Activated CD8-positive, alpha-beta T cell treated with anti-CD3 and anti-CD28 coated beads for 36 hours (primary cell): ENCODE results near the gene ZNF816. TPM values are rescaled to one million over a fixed set of nuclear protein-coding genes. Genes with fewer than 3 reads are reported as not detected.

Source experiments
- ATAC-seq: fragments of 200-7000 bp; cut with Tn5 transposase; one replicate; pipeline ENCODE4 v1.10.0; 2021; ENCODE audit warnings: mild to moderate bottlenecking, moderate library complexity
- CTCF ChIA-PET: fragments of 350-600 bp; sonication (Branson Sonifier 250); formaldehyde crosslinking; loops from one replicate; lab custom pipeline; 2021; ENCODE audit warnings: antibody characterized with exemption; lab: Charles Lee
- POLR2A ChIA-PET: fragments of 350-600 bp; sonication (Branson Sonifier 250); formaldehyde crosslinking; loops from one replicate; lab custom pipeline; 2021; ENCODE audit warnings: antibody characterized with exemption; lab: Charles Lee
- DNase-seq: peaks from one replicate; pipeline ENCODE4 v3.0.0-alpha.2; 2020
- H3K27ac Mint-ChIP-seq: one replicate; pipeline ENCODE4 v1.8.0; 2021; ENCODE audit warnings: mild to moderate bottlenecking, mixed read lengths
- H3K27me3 Mint-ChIP-seq: one replicate; pipeline ENCODE4 v1.8.0; 2021; ENCODE audit warnings: mixed read lengths
- H3K36me3 Mint-ChIP-seq: one replicate; pipeline ENCODE4 v1.8.0; 2021; ENCODE audit warnings: low read depth, mixed read lengths
- H3K4me1 Mint-ChIP-seq: one replicate; pipeline ENCODE4 v1.8.0; 2021; ENCODE audit warnings: low read depth, mixed read lengths
- H3K4me3 Mint-ChIP-seq: one replicate; pipeline ENCODE4 v1.8.0; 2021; ENCODE audit warnings: mild to moderate bottlenecking, moderate library complexity, mixed read lengths
- H3K9me3 Mint-ChIP-seq: one replicate; pipeline ENCODE4 v1.8.0; 2021; ENCODE audit warnings: mixed read lengths
- CTCF ChIP-seq: fragments of 200-600 bp; IDR thresholded peaks from one replicate; pipeline ENCODE4 v1.8.0; 2022; ENCODE audit warnings: antibody characterized with exemption, mild to moderate bottlenecking
- intact Hi-C: fragments of 100-400 bp; cut with micrococcal nuclease; formaldehyde crosslinking; loops from one replicate; pipeline ENCODE4 v1.10.0; 2022
- total RNA-seq, 2 experiments: library from RNA; stranded (reverse); gene quantifications; one replicate each; pipeline ENCODE4 v1.2.3, GENCODE V29; 2021

Gene ZNF816
- total RNA-seq, 2 experiments from 2014 or later, result 10.2 to 12.6 TPM

- Mint-ChIP-seq H3K9me3 (no peaks in the 10 kb centered on the region), H3K27ac (no peak overlapping the region), H3K4me3 (no peak overlapping the region), H3K4me1 (no peaks in the 10 kb centered on the region), H3K36me3 (no peaks in the 10 kb centered on the region), H3K27me3 (no peaks in the 10 kb centered on the region)
- ChIA-PET POLR2A (no interaction called here), CTCF (no interaction called here)
- DNase-seq (peak; percentile 26), ATAC-seq (peak; percentile 56)
- no peak for TF ChIP-seq CTCF
- intact Hi-C loops, result no loop called here
Measured at GRCh38 chr19:53007200-53007599, 44.5 kb upstream of the ZNF816 start.

DNA sequence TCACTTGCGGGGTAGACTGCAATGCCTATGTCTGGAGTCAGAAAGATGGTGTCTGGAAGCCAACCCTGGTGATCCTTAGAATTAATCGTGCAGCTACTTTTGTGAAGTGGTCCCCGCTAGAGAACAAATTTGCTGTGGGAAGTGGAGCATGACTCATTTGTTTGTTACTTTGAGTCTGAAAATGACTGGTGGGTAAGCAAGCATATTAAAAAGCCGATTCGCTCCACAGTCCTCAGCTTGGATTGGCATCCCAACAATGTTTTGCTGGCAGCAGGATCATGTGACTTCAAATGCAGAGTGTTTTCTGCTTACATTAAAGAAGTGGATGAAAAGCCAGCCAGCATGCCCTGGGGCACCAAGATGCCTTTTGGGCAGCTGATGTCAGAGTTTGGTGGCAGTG lies 41.6 kb upstream of the ZNF816 start:
- ATAC-seq (no peak), DNase-seq (no peak)
- ChIA-PET POLR2A (no interaction called here), CTCF (no interaction called here)
- Mint-ChIP-seq H3K36me3 (no peaks in the 10 kb centered on the region), H3K27ac (no peak overlapping the region), H3K9me3 (no peaks in the 10 kb centered on the region), H3K27me3 (no peaks in the 10 kb centered on the region), H3K4me3 (no peak overlapping the region), H3K4me1 (no peaks in the 10 kb centered on the region)
- intact Hi-C loops, result no loop called here
- TF ChIP-seq CTCF, result no peak

DNA sequence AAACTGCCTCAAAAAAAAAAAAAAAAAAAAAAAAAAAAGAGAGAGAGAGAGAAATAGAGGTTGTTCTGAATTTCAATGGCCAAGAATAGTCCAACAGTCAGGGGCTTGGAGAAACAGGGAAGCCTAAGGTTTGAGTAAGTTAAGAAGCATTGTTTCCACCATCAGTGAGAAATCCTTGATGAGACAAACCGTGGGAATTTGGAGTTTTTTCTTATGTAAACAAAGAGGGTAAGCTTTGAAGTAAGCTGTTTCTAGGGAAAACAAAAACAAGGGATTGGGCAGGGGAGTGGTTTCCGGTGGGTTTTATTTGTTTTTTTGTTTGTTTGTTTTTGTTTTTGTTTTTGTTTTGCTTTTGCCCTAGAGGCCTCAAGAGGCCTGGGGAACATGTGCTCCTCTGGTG lies 39.8 kb upstream of the ZNF816 start:
- Mint-ChIP-seq H3K27ac (no peak overlapping the region), H3K4me3 (no peak overlapping the region), H3K27me3 (peaks cover 9% of the 10 kb centered on the region), H3K36me3 (no peaks in the 10 kb centered on the region), H3K9me3 (no peaks in the 10 kb centered on the region), H3K4me1 (no peaks in the 10 kb centered on the region)
- no peak for DNase-seq
- intact Hi-C loops, result no loop called here
- ChIA-PET CTCF (no interaction called here), POLR2A (no interaction called here)
- no peak for TF ChIP-seq CTCF
- ATAC-seq, result no peak

GRCh38 chr19:52997975-52998374 lies 35.3 kb upstream of the ZNF816 start:
- Mint-ChIP-seq H3K27me3 (peaks cover 9% of the 10 kb centered on the region), H3K9me3 (no peaks in the 10 kb centered on the region), H3K4me1 (peaks cover 5% of the 10 kb centered on the region), H3K4me3 (no peak overlapping the region), H3K36me3 (no peaks in the 10 kb centered on the region), H3K27ac (no peak overlapping the region)
- CTCF ChIA-PET, result no interaction called here
- POLR2A ChIA-PET, result no interaction called here
- intact Hi-C loops, result no loop called here
- DNase-seq (no peak), ATAC-seq (no peak)
- no peak for TF ChIP-seq CTCF

- TF ChIP-seq CTCF, result no peak
- Mint-ChIP-seq H3K4me1 (peaks cover 12% of the 10 kb centered on the region), H3K27ac (no peak overlapping the region), H3K4me3 (no peak overlapping the region), H3K27me3 (peaks cover 9% of the 10 kb centered on the region), H3K9me3 (no peaks in the 10 kb centered on the region), H3K36me3 (no peaks in the 10 kb centered on the region)
- no peak for ATAC-seq
- no peak for DNase-seq
- ChIA-PET POLR2A (interaction anchor here (0.6 kb wide), 1 partner anchor 40 kb away, joined by 3 read pairs; no protein-coding TSS in a partner anchor), CTCF (interaction anchor here (1.1 kb wide), 1 partner anchor 371 kb away, joined by 3 read pairs; no protein-coding TSS in a partner anchor)
- intact Hi-C loops, result no loop called here
Measured at GRCh38 chr19:52995711-52996110, 33.0 kb upstream of the ZNF816 start.
